ENCODE results near the gene TRPM8. TPM values are rescaled to one million over a fixed set of nuclear protein-coding genes. Genes with fewer than 3 reads are reported as not detected.

Gene TRPM8
- polyA plus RNA-seq, 2 of the 4 experiments (the other 2 are of a cell fraction) = 0.25 to 0.97 TPM

- POLR2A ChIA-PET = interaction anchor here (0.9 kb wide), 1 partner anchor 521 kb away, joined by 3 read pairs; the partner anchor contains the start of gene ARL4C
- peak overlapping the region; percentile 84 to 98 for H3K27ac ChIP-seq
- DNase-seq (ENCODE audit: low read depth in 1 of 2, low spot score in 1 of 2) = no peak
- peak overlapping the region; percentile 68; the same call in 2 of the 3 replicates for H3K4me2 ChIP-seq
- TF ChIP-seq CBX8 (IDR thresholded peaks at IDR 0.05) (no peak), MAFK (IDR thresholded peaks at IDR 0.05; ENCODE audit: partially characterized antibody) (no peak), TFCP2L1 (CRISPR knock-in tag; IDR thresholded peaks at IDR 0.05) (no peak), HOXA7 (CRISPR knock-in tag; IDR thresholded peaks at IDR 0.05) (no peak), POLR2AphosphoS2 (conservative IDR thresholded peaks at IDR 0.05; ENCODE audit: low read length) (no peak), NPAS2 (CRISPR knock-in tag; IDR thresholded peaks at IDR 0.05; ENCODE audit: borderline replicate concordance) (no peak), MAX (IDR thresholded peaks at IDR 0.05) (no peak)
- no peaks in the 10 kb centered on the region for H3K9me3 ChIP-seq
- FAIRE-seq = no peak
- 80% methylated on average over 5 of the region's 5 CpGs for WGBS (ENCODE audit: missing lambda C conversion rate)
- CTCF ChIA-PET = interaction anchor here (0.8 to 5.6 kb wide), 26 partner anchors 9 to 1140 kb away, joined by 3 to 60 read pairs (median 4); partner anchors contain the start of gene ARL4C
- H3K4me1 ChIP-seq = peaks cover 76% of the 10 kb centered on the region
- no peak overlapping the region for H3K4me3 ChIP-seq
- ATAC-seq = peak; percentile 4 to 6; a peak in 4 of 6 replicates
Measured at GRCh38 chr2:233976087-233976486, 58.9 kb downstream of the TRPM8 start.

GRCh38 chr2:233976690-233977294, 59.6 kb downstream of the TRPM8 start:
- peak; percentile 44 to 80; a peak in 4 of 6 replicates for ATAC-seq
- H3K4me2 ChIP-seq = peak overlapping the region; percentile 68

More at GRCh38 chr2:233976690-233977294, 59.6 kb downstream of the TRPM8 start:
- ChIA-PET CTCF (interaction anchor here (0.8 to 5.6 kb wide), 23 partner anchors 9 to 1131 kb away, joined by 3 to 60 read pairs (median 5); partner anchors contain the start of gene ARL4C), POLR2A (interaction anchor here (1.2 kb wide), 1 partner anchor 520 kb away, joined by 5 read pairs; the partner anchor contains the start of gene ARL4C)
- FAIRE-seq = peak; percentile 98
- DNase-seq (ENCODE audit: low read depth in 1 of 2, low spot score in 1 of 2) = peak; percentile 64 to 84
- Histone ChIP-seq H3K9me3 (no peaks in the 10 kb centered on the region), H3K4me3 (no peak overlapping the region), H3K27ac (peak overlapping the region; percentile 84 to 98), H3K4me1 (peaks cover 83% of the 10 kb centered on the region)
- WGBS (ENCODE audit: missing lambda C conversion rate) = 17% methylated on average over 8 of the region's 8 CpGs
- TF ChIP-seq CTCF (IDR thresholded peaks at IDR 0.05) (peak; percentile 94), SMC3 (IDR thresholded peaks at IDR 0.05) (peak; percentile 96), POLR2A (IDR thresholded peaks at IDR 0.05; ENCODE audit: low read length) (no peak), ZSCAN20 (CRISPR knock-in tag; IDR thresholded peaks at IDR 0.05) (no peak), RCOR1 (IDR thresholded peaks at IDR 0.05; ENCODE audit: low read depth, low read length) (no peak), EHMT2 (IDR thresholded peaks at IDR 0.05; ENCODE audit: low read depth) (no peak), HOXB13 (CRISPR knock-in tag; IDR thresholded peaks at IDR 0.05; ENCODE audit: low read depth) (no peak), HOXA7 (CRISPR knock-in tag; IDR thresholded peaks at IDR 0.05) (no peak), SREBF2 (IDR thresholded peaks at IDR 0.05) (no peak), MAX (IDR thresholded peaks at IDR 0.05) (no peak), CEBPB (IDR thresholded peaks at IDR 0.05) (peak; percentile 84 to 86), JUNB (IDR thresholded peaks at IDR 0.05) (no peak), RARB (CRISPR knock-in tag; IDR thresholded peaks at IDR 0.05) (no peak), MAFK (IDR thresholded peaks at IDR 0.05; ENCODE audit: partially characterized antibody) (peak; percentile 40), REST (IDR thresholded peaks at IDR 0.05) (no peak), HES2 (IDR thresholded peaks at IDR 0.05) (no peak), EP300 (IDR thresholded peaks at IDR 0.05) (peak in 1 of 2 experiments; percentile 42; a peak in 2 of 5 replicates), NPAS2 (CRISPR knock-in tag; IDR thresholded peaks at IDR 0.05; ENCODE audit: borderline replicate concordance) (no peak), JUN (IDR thresholded peaks at IDR 0.05) (no peak), RAD21 (conservative IDR thresholded peaks at IDR 0.05 in 1 of 2, IDR thresholded peaks at IDR 0.05 in 1 of 2) (peak; percentile 97 to 98), GATA3 (IDR thresholded peaks at IDR 0.05; ENCODE audit: borderline replicate concordance) (peak; percentile 49; the same call in 1 of the 2 replicates), RNF2 (IDR thresholded peaks at IDR 0.05; ENCODE audit: borderline replicate concordance, low read depth) (no peak), PBX3 (IDR thresholded peaks at IDR 0.05) (no peak), CHD4 (IDR thresholded peaks at IDR 0.05; ENCODE audit: borderline replicate concordance) (no peak), TP53 (CRISPR knock-in tag; IDR thresholded peaks at IDR 0.05) (no peak), MAZ (IDR thresholded peaks at IDR 0.05; ENCODE audit: borderline replicate concordance, low read depth, low read length) (no peak)
